Measurements from ENCODE around the gene NELL1.

NELL1 gene

DNA sequence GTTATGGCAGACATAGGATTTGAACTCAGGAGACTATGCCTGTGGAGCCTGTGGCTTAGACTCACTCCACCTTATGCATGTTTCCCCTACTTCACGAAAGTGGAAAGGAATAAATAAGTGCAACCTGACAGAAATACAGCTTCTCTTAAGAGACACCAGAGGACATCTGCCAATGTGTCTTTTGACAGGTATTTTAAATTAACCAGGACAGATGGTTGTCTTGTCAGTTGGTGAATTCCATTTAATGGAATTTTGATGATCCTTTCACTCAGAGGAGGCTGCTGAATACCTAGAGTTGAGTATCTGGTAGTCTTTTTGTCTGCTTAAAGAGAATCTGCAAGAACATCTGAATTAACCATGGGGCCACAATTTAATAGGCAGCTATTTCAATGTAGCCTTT lies 46.1 kb downstream of the NELL1 start:
- Histone ChIP-seq H3K4me1 (ENCODE audit: control insufficient read depth, insufficient read depth, low read length) (no peaks in the 10 kb centered on the region), H3K9ac (ENCODE audit: low read length in 2 of 2) (no peak overlapping the region), H3K36me3 (ENCODE audit: control insufficient read depth in 2 of 2, insufficient read depth in 2 of 2, low read length in 2 of 2) (no peaks in the 10 kb centered on the region), H3K4me3 (ENCODE audit: low read length in 2 of 2) (no peak overlapping the region), H3K27ac (ENCODE audit: low read length) (no peak overlapping the region), H3K9me3 (ENCODE audit: control insufficient read depth in 2 of 2, low read length in 2 of 2) (peaks cover 0 to 2% of the 10 kb centered on the region in 2 donors), H3K27me3 (ENCODE audit: control insufficient read depth in 1 of 2, insufficient read depth in 2 of 2, low read length in 2 of 2) (no peaks in the 10 kb centered on the region)

DNA sequence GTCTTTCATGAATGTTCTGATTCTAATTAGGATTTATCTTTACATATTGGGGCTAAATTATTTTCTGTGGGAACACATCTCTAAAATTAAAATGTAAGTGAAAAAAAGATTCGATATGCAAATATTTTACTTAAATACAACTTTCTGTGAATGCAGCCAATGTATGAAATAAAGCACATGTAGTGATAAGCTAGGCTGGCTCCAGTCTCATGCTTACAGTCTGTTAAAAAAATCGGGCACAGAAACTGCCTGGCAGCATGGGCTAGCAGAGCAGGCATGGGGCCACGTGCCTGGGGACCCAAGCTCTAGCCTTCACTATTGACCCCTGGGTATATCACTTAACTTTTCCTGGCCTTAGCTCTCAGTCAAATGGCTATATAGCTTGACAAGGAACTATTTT lies 46.5 kb downstream of the NELL1 start:
- Histone ChIP-seq H3K36me3 (ENCODE audit: control insufficient read depth in 2 of 2, insufficient read depth in 2 of 2, low read length in 2 of 2) (no peaks in the 10 kb centered on the region), H3K4me1 (ENCODE audit: control insufficient read depth, insufficient read depth, low read length) (no peaks in the 10 kb centered on the region), H3K4me3 (ENCODE audit: low read length in 2 of 2) (no peak overlapping the region), H3K27me3 (ENCODE audit: control insufficient read depth in 1 of 2, insufficient read depth in 2 of 2, low read length in 2 of 2) (no peaks in the 10 kb centered on the region), H3K9me3 (ENCODE audit: control insufficient read depth in 2 of 2, low read length in 2 of 2) (peaks cover 0 to 2% of the 10 kb centered on the region in 2 donors), H3K27ac (ENCODE audit: low read length) (no peak overlapping the region), H3K9ac (ENCODE audit: low read length in 2 of 2) (no peak overlapping the region)

- H3K36me3 ChIP-seq (ENCODE audit: control insufficient read depth in 2 of 2, insufficient read depth in 2 of 2, low read length in 2 of 2) = no peaks in the 10 kb centered on the region
- H3K9ac ChIP-seq (ENCODE audit: low read length in 2 of 2) = no peak overlapping the region
- H3K9me3 ChIP-seq (ENCODE audit: control insufficient read depth in 2 of 2, low read length in 2 of 2) = no peaks in the 10 kb centered on the region
- H3K27ac ChIP-seq (ENCODE audit: low read length) = no peak overlapping the region
- no peaks in the 10 kb centered on the region for H3K27me3 ChIP-seq (ENCODE audit: control insufficient read depth in 1 of 2, insufficient read depth in 2 of 2, low read length in 2 of 2)
- H3K4me1 ChIP-seq (ENCODE audit: control insufficient read depth, insufficient read depth, low read length) = no peaks in the 10 kb centered on the region
- H3K4me3 ChIP-seq (ENCODE audit: low read length in 2 of 2) = no peak overlapping the region
Measured at GRCh38 chr11:20719821-20720220, 50.4 kb downstream of the NELL1 start.

DNA sequence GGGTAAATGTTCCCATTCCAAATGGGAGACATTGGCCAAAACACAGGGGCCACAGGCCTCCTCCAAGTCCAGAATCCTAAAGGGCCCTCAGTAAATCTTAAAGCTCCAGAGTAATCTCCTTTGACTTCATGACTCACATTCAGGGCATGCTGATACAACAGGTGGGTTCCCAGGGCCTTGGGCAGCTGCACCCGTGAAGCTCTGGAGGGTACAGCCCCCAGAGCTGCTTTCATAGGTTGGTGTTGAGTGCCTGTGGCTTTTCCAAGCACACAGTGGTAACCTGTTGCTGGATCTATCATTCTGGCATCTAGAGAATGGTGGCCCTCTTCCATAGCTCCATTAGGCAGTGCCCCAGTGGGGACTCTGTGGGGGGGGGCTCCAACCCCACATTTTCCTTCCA lies 54.0 kb downstream of the NELL1 start:
- H3K27ac ChIP-seq (ENCODE audit: low read length) = no peak overlapping the region
- H3K27me3 ChIP-seq (ENCODE audit: control insufficient read depth in 1 of 2, insufficient read depth in 2 of 2, low read length in 2 of 2) = no peaks in the 10 kb centered on the region
- H3K4me3 ChIP-seq (ENCODE audit: low read length in 2 of 2) = no peak overlapping the region
- H3K9ac ChIP-seq (ENCODE audit: low read length in 2 of 2) = no peak overlapping the region
- H3K4me1 ChIP-seq (ENCODE audit: control insufficient read depth, insufficient read depth, low read length) = no peaks in the 10 kb centered on the region
- H3K9me3 ChIP-seq (ENCODE audit: control insufficient read depth in 2 of 2, low read length in 2 of 2) = peaks cover 0 to 2% of the 10 kb centered on the region in 2 donors
- H3K36me3 ChIP-seq (ENCODE audit: control insufficient read depth in 2 of 2, insufficient read depth in 2 of 2, low read length in 2 of 2) = no peaks in the 10 kb centered on the region

GRCh38 chr11:20729597-20730105 lies 60.3 kb downstream of the NELL1 start:
- Histone ChIP-seq H3K4me3 (ENCODE audit: low read length in 2 of 2) (no peak overlapping the region), H3K36me3 (ENCODE audit: control insufficient read depth in 2 of 2, insufficient read depth in 2 of 2, low read length in 2 of 2) (no peaks in the 10 kb centered on the region), H3K9ac (ENCODE audit: low read length in 2 of 2) (no peak overlapping the region), H3K27me3 (ENCODE audit: control insufficient read depth in 1 of 2, insufficient read depth in 2 of 2, low read length in 2 of 2) (no peaks in the 10 kb centered on the region), H3K9me3 (ENCODE audit: control insufficient read depth in 2 of 2, low read length in 2 of 2) (peaks cover 0 to 2% of the 10 kb centered on the region in 2 donors), H3K27ac (ENCODE audit: low read length) (no peak overlapping the region), H3K4me1 (ENCODE audit: control insufficient read depth, insufficient read depth, low read length) (no peaks in the 10 kb centered on the region)

- H3K36me3 ChIP-seq (ENCODE audit: control insufficient read depth in 2 of 2, insufficient read depth in 2 of 2, low read length in 2 of 2) = no peaks in the 10 kb centered on the region
- H3K27me3 ChIP-seq (ENCODE audit: control insufficient read depth in 1 of 2, insufficient read depth in 2 of 2, low read length in 2 of 2) = no peaks in the 10 kb centered on the region
- no peak overlapping the region for H3K9ac ChIP-seq (ENCODE audit: low read length in 2 of 2)
- H3K4me1 ChIP-seq (ENCODE audit: control insufficient read depth, insufficient read depth, low read length) = no peaks in the 10 kb centered on the region
- H3K4me3 ChIP-seq (ENCODE audit: low read length in 2 of 2) = no peak overlapping the region
- H3K9me3 ChIP-seq (ENCODE audit: control insufficient read depth in 2 of 2, low read length in 2 of 2) = no peaks in the 10 kb centered on the region
- no peak overlapping the region for H3K27ac ChIP-seq (ENCODE audit: low read length)
Measured at GRCh38 chr11:20731676-20732215, 62.4 kb downstream of the NELL1 start.

- H3K9me3 ChIP-seq (ENCODE audit: control insufficient read depth in 2 of 2, low read length in 2 of 2) = no peaks in the 10 kb centered on the region
- H3K36me3 ChIP-seq (ENCODE audit: control insufficient read depth in 2 of 2, insufficient read depth in 2 of 2, low read length in 2 of 2) = no peaks in the 10 kb centered on the region
- H3K27ac ChIP-seq (ENCODE audit: low read length) = peak overlapping the region; percentile 6
- peaks cover 19% of the 10 kb centered on the region for H3K4me1 ChIP-seq (ENCODE audit: control insufficient read depth, insufficient read depth, low read length)
- H3K4me3 ChIP-seq (ENCODE audit: low read length in 2 of 2) = no peak overlapping the region
- H3K27me3 ChIP-seq (ENCODE audit: control insufficient read depth in 1 of 2, insufficient read depth in 2 of 2, low read length in 2 of 2) = no peaks in the 10 kb centered on the region
- H3K9ac ChIP-seq (ENCODE audit: low read length in 2 of 2) = no peak overlapping the region
Measured at GRCh38 chr11:20739107-20739506, 69.7 kb downstream of the NELL1 start.

DNA sequence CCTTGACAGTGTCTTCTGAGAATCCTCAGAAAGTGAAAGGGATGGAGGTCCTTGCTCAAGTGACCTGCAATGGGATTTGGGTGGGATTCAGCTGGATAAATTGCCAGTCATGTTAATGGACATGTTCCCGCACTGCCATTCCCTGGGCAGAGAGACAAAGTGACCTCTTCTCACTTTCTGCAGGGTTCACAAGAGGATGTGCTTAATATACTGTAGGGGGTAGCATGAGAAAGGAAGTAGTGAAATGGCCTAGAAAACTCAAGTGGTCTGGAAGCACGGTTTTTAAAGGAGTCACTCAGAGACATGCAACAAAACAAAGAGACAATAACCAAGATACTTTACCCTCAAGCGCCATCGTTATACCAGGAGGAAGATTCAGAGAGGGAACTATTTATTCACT lies 70.2 kb downstream of the NELL1 start:
- Histone ChIP-seq H3K4me1 (ENCODE audit: control insufficient read depth, insufficient read depth, low read length) (peaks cover 19% of the 10 kb centered on the region), H3K9ac (ENCODE audit: low read length in 2 of 2) (no peak overlapping the region), H3K4me3 (ENCODE audit: low read length in 2 of 2) (no peak overlapping the region), H3K27me3 (ENCODE audit: control insufficient read depth in 1 of 2, insufficient read depth in 2 of 2, low read length in 2 of 2) (no peaks in the 10 kb centered on the region), H3K9me3 (ENCODE audit: control insufficient read depth in 2 of 2, low read length in 2 of 2) (no peaks in the 10 kb centered on the region), H3K36me3 (ENCODE audit: control insufficient read depth in 2 of 2, insufficient read depth in 2 of 2, low read length in 2 of 2) (no peaks in the 10 kb centered on the region), H3K27ac (ENCODE audit: low read length) (peak overlapping the region; percentile 6)

DNA sequence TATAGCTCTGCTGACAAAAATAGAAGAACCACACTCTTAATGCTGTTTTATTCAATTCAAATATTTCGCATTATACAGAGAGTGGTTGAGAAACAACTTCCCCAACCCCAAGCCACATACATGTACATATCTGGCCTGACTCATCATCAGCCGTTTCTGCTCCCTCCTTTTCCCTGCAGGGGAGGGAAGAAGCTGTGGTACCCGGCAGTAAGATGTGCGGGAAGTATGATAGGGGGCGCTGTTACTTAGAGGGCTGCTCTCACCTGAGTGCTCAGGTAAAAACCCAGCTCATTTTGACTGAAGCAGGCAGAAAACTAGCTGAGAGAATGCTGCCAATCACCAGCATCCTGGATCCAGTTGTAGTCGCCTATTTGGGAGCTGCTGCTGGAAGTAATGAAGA lies 85.5 kb downstream of the NELL1 start:
- Histone ChIP-seq H3K9me3 (ENCODE audit: control insufficient read depth in 2 of 2, low read length in 2 of 2) (peaks cover 0 to 1% of the 10 kb centered on the region in 2 donors), H3K4me3 (ENCODE audit: low read length in 2 of 2) (no peak overlapping the region), H3K27me3 (ENCODE audit: control insufficient read depth in 1 of 2, insufficient read depth in 2 of 2, low read length in 2 of 2) (no peaks in the 10 kb centered on the region), H3K4me1 (ENCODE audit: control insufficient read depth, insufficient read depth, low read length) (no peaks in the 10 kb centered on the region), H3K36me3 (ENCODE audit: control insufficient read depth in 2 of 2, insufficient read depth in 2 of 2, low read length in 2 of 2) (no peaks in the 10 kb centered on the region), H3K9ac (ENCODE audit: low read length in 2 of 2) (no peak overlapping the region), H3K27ac (ENCODE audit: low read length) (no peak overlapping the region)

DNA sequence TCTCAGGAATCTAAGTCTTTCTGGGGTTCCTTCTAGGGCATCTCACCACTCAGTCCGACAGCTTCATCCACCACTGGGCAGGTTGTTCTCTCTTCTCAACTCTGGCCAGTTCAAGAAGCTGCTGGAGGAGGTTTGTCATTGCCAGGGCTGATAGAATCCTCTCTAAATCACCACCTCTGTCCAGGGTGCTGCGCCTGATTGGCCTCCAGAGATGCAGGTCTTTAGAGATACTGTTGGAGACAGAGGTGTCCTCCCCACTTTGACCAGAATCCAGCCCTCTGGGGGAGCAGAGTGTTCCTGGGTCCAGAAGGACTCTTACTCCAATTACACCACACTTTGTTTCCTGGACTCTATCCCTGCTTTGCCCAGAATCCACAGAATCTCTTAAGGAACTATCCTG lies 90.2 kb downstream of the NELL1 start:
- H3K36me3 ChIP-seq (ENCODE audit: control insufficient read depth in 2 of 2, insufficient read depth in 2 of 2, low read length in 2 of 2) = no peaks in the 10 kb centered on the region
- no peaks in the 10 kb centered on the region for H3K4me1 ChIP-seq (ENCODE audit: control insufficient read depth, insufficient read depth, low read length)
- no peak overlapping the region for H3K4me3 ChIP-seq (ENCODE audit: low read length in 2 of 2)
- H3K27ac ChIP-seq (ENCODE audit: low read length) = no peak overlapping the region
- H3K9me3 ChIP-seq (ENCODE audit: control insufficient read depth in 2 of 2, low read length in 2 of 2) = no peaks in the 10 kb centered on the region
- H3K9ac ChIP-seq (ENCODE audit: low read length in 2 of 2) = no peak overlapping the region
- no peaks in the 10 kb centered on the region for H3K27me3 ChIP-seq (ENCODE audit: control insufficient read depth in 1 of 2, insufficient read depth in 2 of 2, low read length in 2 of 2)

DNA sequence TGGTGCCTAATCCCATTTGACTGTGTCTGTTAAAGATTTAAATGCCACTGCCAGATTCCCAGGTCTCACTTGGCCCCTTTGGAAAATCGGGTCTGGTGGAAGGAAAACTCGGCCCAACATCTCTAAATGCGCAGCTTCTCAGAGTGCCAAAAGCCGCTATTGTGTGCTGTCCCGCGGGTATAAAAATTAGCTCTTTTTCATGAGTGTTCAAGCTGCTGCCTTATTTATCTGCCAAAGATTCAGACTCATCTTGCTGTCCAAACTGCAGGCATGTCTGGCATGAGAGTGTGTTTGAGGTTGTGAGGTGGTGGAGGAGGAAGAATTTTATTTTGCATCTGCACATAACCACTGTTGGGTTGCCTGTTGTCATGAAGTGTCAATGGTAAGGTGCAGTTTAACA lies 91.4 kb downstream of the NELL1 start:
- Histone ChIP-seq H3K9ac (ENCODE audit: low read length in 2 of 2) (no peak overlapping the region), H3K27me3 (ENCODE audit: control insufficient read depth in 1 of 2, insufficient read depth in 2 of 2, low read length in 2 of 2) (no peaks in the 10 kb centered on the region), H3K9me3 (ENCODE audit: control insufficient read depth in 2 of 2, low read length in 2 of 2) (no peaks in the 10 kb centered on the region), H3K27ac (ENCODE audit: low read length) (no peak overlapping the region), H3K4me3 (ENCODE audit: low read length in 2 of 2) (no peak overlapping the region), H3K36me3 (ENCODE audit: control insufficient read depth in 2 of 2, insufficient read depth in 2 of 2, low read length in 2 of 2) (no peaks in the 10 kb centered on the region), H3K4me1 (ENCODE audit: control insufficient read depth, insufficient read depth, low read length) (no peaks in the 10 kb centered on the region)
